Liver (tissue), 9 donors: ENCODE measurements around the gene AMBRA1. TPM values are rescaled to one million over a fixed set of nuclear protein-coding genes. Genes with fewer than 3 reads are reported as not detected.

Experiments
- DNase-seq: peaks from one replicate; pipeline ENCODE4 v3.0.0-alpha.2; 2017; ENCODE audit warnings: low spot score
- H3K27ac ChIP-seq, 2 donors: one replicate each; pipeline ENCODE4 v1.7.0; 2013; ENCODE audit warnings: inconsistent platforms in 2 of 2, low read length in 2 of 2, control low read depth in 1 of 2, low read depth in 1 of 2, mild to moderate bottlenecking in 1 of 2
- H3K27me3 ChIP-seq, 4 donors: one replicate each; pipeline versions ENCODE4 v1.6.1 to v1.7.0; 2013; ENCODE audit warnings: low read length in 3 of 4, inconsistent platforms in 1 of 4, mild to moderate bottlenecking in 1 of 4, moderate library complexity in 1 of 4; ENCODE audit not compliant: control insufficient read depth in 4 of 4, insufficient read depth in 4 of 4
- H3K36me3 ChIP-seq, 4 donors: one replicate each; pipeline versions ENCODE4 v1.6.1 to v1.7.0; 2013; ENCODE audit warnings: low read length in 3 of 4, mild to moderate bottlenecking in 3 of 4, low read depth in 1 of 4, moderate library complexity in 1 of 4; ENCODE audit not compliant: control insufficient read depth in 4 of 4, insufficient read depth in 3 of 4
- H3K4me1 ChIP-seq, 4 donors: one replicate each; pipeline versions ENCODE4 v1.6.1 to v1.7.0; 2013; ENCODE audit warnings: low read length in 3 of 4, mild to moderate bottlenecking in 3 of 4, moderate library complexity in 1 of 4; ENCODE audit not compliant: control insufficient read depth in 4 of 4, insufficient read depth in 4 of 4
- H3K4me3 ChIP-seq, 3 donors: one replicate each; pipeline versions ENCODE4 v1.6.1 to v1.7.0; 2013; ENCODE audit warnings: low read length in 3 of 3, control low read depth in 1 of 3, low read depth in 1 of 3, mild to moderate bottlenecking in 1 of 3
- H3K9ac ChIP-seq, 2 donors: one replicate each; pipeline ENCODE4 v1.7.0; 2013; ENCODE audit warnings: low read length in 2 of 2, mild to moderate bottlenecking in 2 of 2, moderate library complexity in 2 of 2, control low read depth in 1 of 2, low read depth in 1 of 2
- H3K9me3 ChIP-seq, 4 donors: one replicate each; pipeline versions ENCODE4 v1.6.1 to v1.7.0; 2013; ENCODE audit warnings: low read length in 3 of 4; ENCODE audit not compliant: control insufficient read depth in 4 of 4
- ATF3 ChIP-seq: IDR thresholded peaks from 2 replicates; pipeline ENCODE4 v1.6.1; 2016; ENCODE audit warnings: antibody characterized with exemption
- EGR1 ChIP-seq, 2 donors: IDR thresholded peaks; 2 replicates each; pipeline ENCODE4 v1.6.1; 2016 to 2018; ENCODE audit warnings: antibody characterized with exemption in 2 of 2, low read depth in 2 of 2
- FOXA2 ChIP-seq: IDR thresholded peaks from 2 replicates; pipeline ENCODE4 v1.6.1; 2016; ENCODE audit warnings: antibody characterized with exemption
- HNF4G ChIP-seq: IDR thresholded peaks from 2 replicates; pipeline ENCODE4 v1.6.1; 2016; ENCODE audit warnings: antibody characterized with exemption
- MAX ChIP-seq: IDR thresholded peaks from 2 replicates; pipeline ENCODE4 v1.6.1; 2016; ENCODE audit warnings: antibody characterized with exemption
- RAD21 ChIP-seq, 2 donors: IDR thresholded peaks; 2 replicates each; pipeline ENCODE4 v1.6.1; 2016; ENCODE audit warnings: antibody characterized with exemption in 2 of 2, mild to moderate bottlenecking in 2 of 2
- REST ChIP-seq: IDR thresholded peaks from 2 replicates; pipeline ENCODE4 v1.6.1; 2016; ENCODE audit warnings: antibody characterized with exemption, mild to moderate bottlenecking
- RXRA ChIP-seq, 2 donors: IDR thresholded peaks; 2 replicates each; pipeline ENCODE4 v1.6.1; 2017 to 2018; ENCODE audit warnings: antibody characterized with exemption in 2 of 2, mild to moderate bottlenecking in 1 of 2
- TAF1 ChIP-seq: conservative IDR thresholded peaks from 2 replicates; pipeline ENCODE4 v1.6.1; 2016; ENCODE audit warnings: antibody characterized with exemption, mild to moderate bottlenecking
- ZBTB33 ChIP-seq: IDR thresholded peaks from 2 replicates; pipeline ENCODE4 v1.6.1; 2016; ENCODE audit warnings: antibody characterized with exemption
- WGBS: extraction: QIAGEN DNeasy Blood & Tissue Kit; methylation state at CpG from one replicate; pipeline ENCODE4 v1.1.7; 2013; 5-methylcytosine and 5-hydroxymethylcytosine counted together
- polyA plus RNA-seq, 2 donors: library from polyadenylated mRNA; stranded (reverse) in 1 of 2; unstranded in 1 of 2; fragments of 200-250 nt in 1 of 2; fragments of >200 nt in 1 of 2; fragmentation: Nextera tagmentation in 1 of 2; extraction: Ambion mirVana in 1 of 2; gene quantifications; one replicate each; pipeline versions ENCODE4 v1.2.1 to v1.2.3, GENCODE V29; 2013 to 2015
- total RNA-seq, 2 donors: library from RNA; depleted of rRNA; stranded (reverse); fragments of >200 nt; gene quantifications; one replicate each; pipeline ENCODE4 v1.2.3, GENCODE V29; 2014
- TF ChIP-seq, protein P1 (sequence below): fragments of 150-350 bp; IDR thresholded peaks from 2 replicates; pipeline ENCODE4 v1.5.1; 2017; ENCODE audit warnings: improper control_type of control experiment, low read depth, low read length; ENCODE audit not compliant: missing input control
- donor health status: healthy.
- donor health status: healthy.
- donor health status: healthy.
- donor health status: healthy.
- donor health status: healthy.

The AMBRA1 gene
- total and polyA plus RNA-seq, 4 donors: 3.7 to 25.7 (median 15.1) TPM

GRCh38 chr11:46625406-46625805 is 31.6 kb upstream of the AMBRA1 start:
- no peak overlapping the region for H3K4me3 ChIP-seq
- peaks cover 5 to 9% (median 6%) of the 10 kb centered on the region in 4 donors for H3K4me1 ChIP-seq
- 94% methylated on average over 3 of the region's 3 CpGs for WGBS
- no peak overlapping the region for H3K27ac ChIP-seq
- no peaks in the 10 kb centered on the region for H3K27me3 ChIP-seq
- H3K9me3 ChIP-seq: no peaks in the 10 kb centered on the region
- H3K36me3 ChIP-seq: peaks cover 0 to 14% (median 4%) of the 10 kb centered on the region in 4 donors
- no peak for TF ChIP-seq FOXA2
- TF ChIP-seq EGR1 (IDR thresholded peaks at IDR 0.05; ENCODE audit: low read depth in 2 of 2): no peak
- DNase-seq: no peak
- H3K9ac ChIP-seq: no peak overlapping the region

DNA sequence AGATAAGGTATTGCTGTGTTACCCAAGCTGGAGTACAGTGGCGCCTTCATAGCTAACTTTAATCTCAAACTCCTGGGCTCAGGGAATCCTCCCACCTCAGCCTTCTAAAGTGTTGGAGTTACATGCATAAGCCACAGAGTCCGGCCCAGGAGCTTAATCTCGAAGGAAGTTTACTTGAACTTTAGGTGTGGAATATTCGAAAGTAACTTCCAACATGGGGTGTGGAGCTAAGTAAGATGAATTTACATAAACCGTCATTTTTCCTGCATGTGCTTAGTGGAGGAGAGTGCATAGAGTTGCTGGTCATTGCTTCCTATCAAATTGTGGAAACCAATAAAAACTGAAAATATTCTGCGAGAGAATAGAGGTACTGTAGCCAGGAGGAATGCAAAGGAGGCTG is 25.0 kb upstream of the AMBRA1 start:
- Histone ChIP-seq H3K36me3 (peaks cover 0 to 6% (median 3%) of the 10 kb centered on the region in 4 donors), H3K27me3 (no peaks in the 10 kb centered on the region), H3K27ac (no peak overlapping the region), H3K4me1 (peaks cover 9 to 29% (median 22%) of the 10 kb centered on the region in 4 donors), H3K4me3 (peak overlapping the region in 1 of 3 donors; percentile 82), H3K9me3 (no peaks in the 10 kb centered on the region), H3K9ac (no peak overlapping the region)
- TF ChIP-seq HNF4G (no peak), RXRA (IDR thresholded peaks at IDR 0.05) (no peak), MAX (no peak)
- no peak for DNase-seq
- WGBS: 65% methylated on average over 6 of the region's 6 CpGs

DNA sequence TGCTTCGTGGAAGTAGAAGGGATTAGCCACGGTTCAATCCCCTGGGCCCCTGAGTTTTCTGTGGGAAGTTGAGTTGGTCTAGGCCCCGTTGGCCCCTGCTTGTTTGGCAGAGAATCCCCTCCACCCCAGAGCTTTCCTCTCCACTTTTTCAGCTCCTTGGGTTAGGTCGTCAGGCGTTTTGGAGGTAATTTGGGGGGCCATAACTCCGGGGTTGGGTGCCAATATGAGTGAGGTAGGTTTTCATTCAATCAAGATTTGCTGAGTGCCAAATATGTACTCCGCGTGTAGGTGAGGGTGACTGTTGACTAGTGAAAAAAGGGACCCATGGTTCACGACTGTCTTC is 24.1 kb upstream of the AMBRA1 start:
- H3K4me1 ChIP-seq: peaks cover 9 to 29% (median 22%) of the 10 kb centered on the region in 4 donors
- peak overlapping the region; percentile 82 to 99 (median 98) for H3K4me3 ChIP-seq
- peaks cover 0 to 6% (median 3%) of the 10 kb centered on the region in 4 donors for H3K36me3 ChIP-seq
- H3K27ac ChIP-seq: peak overlapping the region; percentile 91 to 97
- H3K9ac ChIP-seq: peak overlapping the region; percentile 61 to 87
- no peaks in the 10 kb centered on the region for H3K9me3 ChIP-seq
- TF ChIP-seq REST: no peak
- no peak for TF ChIP-seq EGR1 (IDR thresholded peaks at IDR 0.05; ENCODE audit: low read depth in 2 of 2)
- no peak for DNase-seq
- no peaks in the 10 kb centered on the region for H3K27me3 ChIP-seq
- WGBS: under 1% methylated on average over 9 of the region's 9 CpGs

GRCh38 chr11:46617134-46617971 is 23.5 kb upstream of the AMBRA1 start, which contains the start of the genes ATG13 and HARBI1:
Gene ATG13, plus strand, starts transcription at chr11:46617553. Its CDS starts 26,739 bp downstream, at chr11:46644292.
Gene HARBI1, minus strand, starts transcription at chr11:46617227. Its CDS starts 990 bp downstream, at chr11:46616237.
- Histone ChIP-seq H3K36me3 (peaks cover 0 to 6% (median 3%) of the 10 kb centered on the region in 4 donors), H3K4me3 (peak within 1 kb of the TSS; percentile 82 to 99 (median 98)), H3K9ac (peak within 1 kb of the TSS; percentile 61 to 87), H3K27ac (peak within 1 kb of the TSS; percentile 91 to 97), H3K27me3 (no peaks in the 10 kb centered on the region), H3K9me3 (no peaks in the 10 kb centered on the region), H3K4me1 (peaks cover 9 to 29% (median 22%) of the 10 kb centered on the region in 4 donors)
- WGBS: under 1% methylated on average over 72 of the region's 72 CpGs
- DNase-seq: peak; percentile 91
- peak; percentile 17 for TF ChIP-seq TAF1
- TF ChIP-seq, protein P1, sequence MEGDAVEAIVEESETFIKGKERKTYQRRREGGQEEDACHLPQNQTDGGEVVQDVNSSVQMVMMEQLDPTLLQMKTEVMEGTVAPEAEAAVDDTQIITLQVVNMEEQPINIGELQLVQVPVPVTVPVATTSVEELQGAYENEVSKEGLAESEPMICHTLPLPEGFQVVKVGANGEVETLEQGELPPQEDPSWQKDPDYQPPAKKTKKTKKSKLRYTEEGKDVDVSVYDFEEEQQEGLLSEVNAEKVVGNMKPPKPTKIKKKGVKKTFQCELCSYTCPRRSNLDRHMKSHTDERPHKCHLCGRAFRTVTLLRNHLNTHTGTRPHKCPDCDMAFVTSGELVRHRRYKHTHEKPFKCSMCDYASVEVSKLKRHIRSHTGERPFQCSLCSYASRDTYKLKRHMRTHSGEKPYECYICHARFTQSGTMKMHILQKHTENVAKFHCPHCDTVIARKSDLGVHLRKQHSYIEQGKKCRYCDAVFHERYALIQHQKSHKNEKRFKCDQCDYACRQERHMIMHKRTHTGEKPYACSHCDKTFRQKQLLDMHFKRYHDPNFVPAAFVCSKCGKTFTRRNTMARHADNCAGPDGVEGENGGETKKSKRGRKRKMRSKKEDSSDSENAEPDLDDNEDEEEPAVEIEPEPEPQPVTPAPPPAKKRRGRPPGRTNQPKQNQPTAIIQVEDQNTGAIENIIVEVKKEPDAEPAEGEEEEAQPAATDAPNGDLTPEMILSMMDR: peak; percentile 59
- TF ChIP-seq ZBTB33: no peak
- TF ChIP-seq HNF4G: no peak
- TF ChIP-seq ATF3: no peak
- TF ChIP-seq RAD21 (IDR thresholded peaks at IDR 0.05): peak; percentile 54 to 72
